GM19193 (cell line): ENCODE data around the gene DNAAF9.

Experiments used
- POLR2A ChIP-seq: IDR thresholded peaks from 4 replicates; pipeline ENCODE4 v1.6.1; 2011; ENCODE audit not compliant: insufficient read depth, insufficient read length; ENCODE audit errors: extremely low read depth

DNAAF9 gene

DNA sequence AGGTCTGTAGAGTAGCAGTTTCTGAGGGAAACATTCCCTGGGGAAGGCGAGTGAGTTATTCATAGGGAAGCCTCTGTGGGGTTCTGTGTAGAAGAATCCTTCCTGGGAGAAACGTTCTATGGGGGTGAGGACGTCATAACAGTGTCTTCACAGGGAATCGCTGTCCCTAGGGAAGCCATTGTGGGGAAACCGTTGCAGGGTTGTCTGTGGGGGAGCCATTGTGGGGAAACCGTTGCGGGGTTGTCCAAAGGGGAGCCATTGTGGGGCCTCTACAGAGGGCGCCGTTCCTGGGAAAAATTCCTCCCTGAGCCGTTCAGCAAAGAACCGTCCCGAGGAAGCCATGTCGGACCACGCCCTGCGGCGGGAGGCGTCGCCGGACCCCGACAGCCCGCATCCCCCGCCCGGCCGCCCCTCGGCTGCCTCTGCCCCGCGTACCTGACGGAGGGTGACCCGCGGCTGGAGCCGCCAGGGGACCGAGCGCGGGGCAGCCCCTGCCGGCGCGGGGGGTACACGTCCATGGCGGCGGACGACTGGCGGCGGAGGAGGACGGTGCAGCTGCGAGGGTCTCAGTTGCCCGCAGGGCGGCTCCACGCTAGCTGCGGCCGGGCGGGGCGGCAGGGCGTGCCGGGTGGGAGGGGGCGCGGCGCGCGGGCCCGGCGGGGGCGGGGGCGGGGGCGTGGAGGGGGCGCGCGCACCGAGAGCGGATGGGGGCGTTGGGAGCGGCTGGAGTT lies at the start of gene DNAAF9:
Gene DNAAF9, minus strand, starts transcription at position 630 of the 731 bp plus-strand sequence. Its CDS starts 112 bp downstream, at position 518.
- no peak for TF ChIP-seq POLR2A

- TF ChIP-seq POLR2A: no peak
Observed at GRCh38 chr20:3456648-3457047, 49.2 kb upstream of the DNAAF9 start.

- no peak for TF ChIP-seq POLR2A
Observed at GRCh38 chr20:3454831-3455230, 47.4 kb upstream of the DNAAF9 start.

DNA sequence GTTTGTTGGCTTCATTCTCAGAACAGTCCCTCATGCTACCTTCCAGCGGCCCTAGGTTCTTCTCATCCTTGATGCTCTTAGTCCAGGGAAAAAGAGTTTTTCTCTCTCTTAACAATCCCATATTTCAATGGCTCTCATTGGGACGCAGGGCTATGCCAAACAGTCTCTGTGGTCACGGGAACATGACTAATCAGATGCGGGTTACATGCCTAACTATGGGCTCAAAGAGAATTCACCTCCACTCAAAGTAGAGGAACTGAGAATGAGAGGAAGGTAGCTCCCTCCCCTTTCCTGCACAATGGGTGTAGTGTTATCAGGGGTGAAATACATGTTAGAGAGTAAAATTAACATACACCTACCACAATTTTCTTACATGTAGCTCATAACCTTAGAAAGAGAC lies 45.2 kb upstream of the DNAAF9 start:
- TF ChIP-seq POLR2A: no peak

DNA sequence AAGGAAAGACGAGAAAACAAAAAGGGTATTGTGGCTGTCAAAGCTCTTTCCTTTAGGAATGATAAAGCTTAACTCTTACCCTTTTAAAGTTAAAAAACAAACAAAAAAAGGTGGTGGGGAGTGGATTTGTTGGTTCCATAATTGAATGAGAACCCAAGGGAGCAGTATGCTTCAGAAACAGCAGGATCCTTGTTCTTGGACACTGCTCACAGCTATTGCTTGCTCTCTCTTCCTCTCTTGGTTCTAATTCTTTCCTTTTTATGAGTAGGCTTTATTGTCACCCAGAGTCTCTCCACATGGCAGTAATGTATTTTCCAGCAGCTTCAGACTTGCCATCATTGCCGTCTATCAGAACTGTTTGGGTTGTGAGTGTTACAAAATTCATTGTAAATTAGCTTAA lies 44.7 kb upstream of the DNAAF9 start:
- TF ChIP-seq POLR2A: no peak

- TF ChIP-seq POLR2A: no peak
Observed at GRCh38 chr20:3449319-3449718, 41.9 kb upstream of the DNAAF9 start.

- no peak for TF ChIP-seq POLR2A
Observed at GRCh38 chr20:3447321-3447720, 39.9 kb upstream of the DNAAF9 start.

- TF ChIP-seq POLR2A: no peak
Observed at GRCh38 chr20:3446779-3447178, 39.3 kb upstream of the DNAAF9 start.

- TF ChIP-seq POLR2A: no peak
Observed at GRCh38 chr20:3436864-3437574, 29.6 kb upstream of the DNAAF9 start.

- TF ChIP-seq POLR2A: no peak
Observed at GRCh38 chr20:3434232-3434631, 26.8 kb upstream of the DNAAF9 start.

- TF ChIP-seq POLR2A: no peak
Observed at GRCh38 chr20:3433744-3434143, 26.3 kb upstream of the DNAAF9 start.

DNA sequence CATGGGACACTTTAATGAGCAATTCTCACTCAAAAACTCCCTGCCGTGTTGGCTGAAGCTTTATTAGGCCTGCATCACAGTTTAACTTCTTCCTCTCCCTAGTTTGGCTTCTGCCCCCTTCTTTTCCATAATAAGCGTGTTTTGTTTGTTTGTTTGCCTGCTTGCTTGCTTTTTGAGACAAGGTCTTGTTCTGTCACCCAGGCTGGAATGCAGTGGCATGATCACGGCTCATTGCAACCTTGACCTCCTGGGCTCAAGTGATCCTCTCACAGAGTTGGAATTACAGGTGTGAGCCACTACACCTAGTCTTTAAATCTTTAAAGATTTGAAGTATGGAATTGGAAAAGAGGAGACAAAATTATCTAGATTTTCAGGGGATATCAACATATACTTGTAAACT lies 25.4 kb upstream of the DNAAF9 start:
- TF ChIP-seq POLR2A: no peak

GRCh38 chr20:3431109-3431508 lies 23.6 kb upstream of the DNAAF9 start:
- no peak for TF ChIP-seq POLR2A

DNA sequence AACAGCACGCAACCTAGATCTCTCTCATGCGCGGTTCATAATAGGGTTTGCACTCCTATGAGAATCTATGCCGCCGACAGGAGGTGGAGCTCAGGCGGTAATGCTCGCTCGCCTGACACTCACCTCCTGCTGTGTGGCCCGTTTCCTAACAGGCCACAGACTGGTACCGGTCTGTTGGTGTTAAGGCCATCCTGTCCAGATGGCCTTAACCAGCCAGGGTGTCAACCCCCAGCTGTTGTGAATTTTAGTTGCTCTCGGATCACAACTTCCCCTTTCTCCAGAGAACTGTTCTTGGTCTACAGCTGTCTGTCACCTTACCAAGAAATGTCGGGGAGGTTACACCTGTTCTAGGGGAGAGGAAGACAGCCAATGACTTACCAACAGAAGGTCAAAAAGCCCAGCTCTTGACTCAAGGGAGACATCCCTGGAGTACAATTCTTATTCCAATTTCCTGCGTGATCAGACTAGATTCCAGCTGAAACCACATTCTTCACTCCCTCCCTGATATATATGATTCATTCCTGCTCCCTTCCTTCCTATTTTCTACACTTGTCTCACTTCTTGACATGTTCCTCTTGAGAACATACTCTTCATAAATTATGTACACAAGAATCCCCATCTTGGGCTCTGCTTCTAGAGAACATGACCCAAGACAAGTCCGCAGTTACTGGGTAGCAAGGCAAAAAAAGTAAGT lies 23.1 kb upstream of the DNAAF9 start:
- no peak for TF ChIP-seq POLR2A

DNA sequence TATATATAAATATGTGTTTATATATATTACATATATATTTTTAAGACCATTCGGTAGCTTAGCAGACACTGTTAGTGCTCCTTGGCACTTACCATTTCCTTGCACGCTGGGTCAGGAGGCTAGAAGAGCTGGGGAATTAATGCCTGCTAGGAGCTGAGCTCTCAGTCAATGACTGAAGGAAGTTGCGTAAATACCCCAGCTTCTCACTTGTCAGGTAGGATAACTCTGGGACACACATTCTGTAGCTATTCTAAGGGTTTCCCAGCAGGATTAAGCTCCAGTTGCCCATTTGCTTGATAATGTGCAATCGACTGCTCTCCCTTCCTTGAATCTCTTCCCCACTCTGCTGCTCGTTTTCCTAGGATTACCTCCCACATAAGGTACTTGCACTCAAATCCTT lies 15.7 kb upstream of the DNAAF9 start:
- no peak for TF ChIP-seq POLR2A

DNA sequence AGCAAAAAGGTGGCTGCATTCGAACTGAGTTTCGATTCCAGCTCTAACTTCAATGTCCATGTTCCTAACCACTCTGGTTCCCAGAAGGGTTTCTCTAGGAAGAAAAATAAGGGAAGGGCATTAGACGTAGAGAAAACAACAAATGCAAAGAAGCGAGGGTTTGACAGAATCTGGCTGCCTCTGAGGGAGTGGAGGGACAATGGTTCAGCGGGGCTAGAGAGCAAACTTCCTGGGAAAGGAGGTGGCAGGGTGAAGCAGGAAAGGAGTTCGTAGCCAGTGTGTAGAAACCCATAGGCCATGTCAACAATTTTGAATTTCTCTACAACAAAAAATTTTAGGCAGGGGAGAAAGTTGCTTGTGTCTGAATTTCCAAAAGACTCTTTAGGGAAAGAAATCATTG lies 14.5 kb upstream of the DNAAF9 start:
- TF ChIP-seq POLR2A: no peak
